Hematopoietic multipotent progenitor cell treated with erythropoietin and hydrocortisone succinate and interleukin-3 and kit ligand, for 4 days (in vitro differentiated cells): ENCODE measurements around the gene BCL2.
A peak's percentile ranks its signal among the peaks of the same experiment; 100 is the strongest.
"Not testable (repeated sequence)": the region's sequence is repeated elsewhere in the genome, so short reads cannot be mapped to it uniquely, and the experiment has no call there.

Experiments
- DNase-seq: peaks from one replicate; pipeline ENCODE4 v3.0.0-alpha.2; 2015

Gene BCL2

DNA sequence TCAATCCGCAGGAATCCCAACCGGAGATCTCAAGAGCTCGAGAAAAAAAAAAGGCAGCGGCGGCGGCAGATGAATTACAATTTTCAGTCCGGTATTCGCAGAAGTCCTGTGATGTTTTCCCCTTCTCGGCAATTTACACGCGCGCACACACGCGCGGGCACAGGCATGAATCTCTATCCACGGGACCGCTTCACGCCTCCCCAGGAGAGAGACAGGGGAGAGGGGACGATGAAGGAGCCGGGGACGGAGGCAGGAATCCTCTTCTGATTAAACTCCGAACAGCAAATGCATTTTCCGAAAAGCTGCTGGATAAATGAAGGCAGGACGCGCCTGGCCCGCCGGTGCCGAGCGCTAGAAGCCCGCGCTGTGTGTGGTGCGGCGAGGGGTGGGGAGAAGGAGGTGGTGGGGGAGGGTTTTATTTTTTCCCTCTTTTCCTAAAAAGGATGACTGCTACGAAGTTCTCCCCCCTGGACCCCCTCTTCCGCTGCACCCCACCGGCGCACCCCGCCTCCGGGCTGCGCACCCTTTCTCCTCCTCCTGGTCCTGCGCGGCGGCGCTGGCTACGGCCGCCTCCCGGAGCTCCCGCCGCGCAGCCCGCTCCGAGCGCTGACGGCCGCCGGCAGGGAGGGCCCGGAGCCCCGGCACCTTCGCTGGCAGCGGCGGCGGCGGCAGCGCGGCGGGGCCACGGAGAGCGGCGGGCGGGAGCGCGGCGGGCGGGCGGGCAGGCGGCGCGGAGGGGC is at the start of gene BCL2:
BCL2 (minus strand) TSS at position 387 of the 740 bp plus-strand sequence.
- DNase-seq, result peak; percentile 73

DNA sequence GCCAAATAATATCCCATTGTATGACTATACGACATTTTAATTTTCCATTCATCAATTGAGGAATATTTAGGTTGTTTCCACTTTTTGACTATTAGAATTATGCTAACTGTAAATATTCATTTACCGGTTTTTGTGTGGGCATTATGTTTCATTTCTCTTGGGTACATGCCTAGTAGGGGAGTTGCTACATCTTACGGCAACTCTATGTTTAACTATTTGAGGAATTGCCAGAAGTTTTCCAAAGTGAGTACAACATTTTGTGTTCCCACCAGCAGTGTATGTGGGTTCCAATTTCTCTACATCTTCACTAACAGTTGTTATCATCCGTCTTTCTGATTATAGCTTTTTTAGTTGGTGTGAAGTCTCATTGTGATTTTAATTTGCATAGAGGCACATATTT is 49.0 kb upstream of the BCL2 start:
- DNase-seq, result no peak

DNA sequence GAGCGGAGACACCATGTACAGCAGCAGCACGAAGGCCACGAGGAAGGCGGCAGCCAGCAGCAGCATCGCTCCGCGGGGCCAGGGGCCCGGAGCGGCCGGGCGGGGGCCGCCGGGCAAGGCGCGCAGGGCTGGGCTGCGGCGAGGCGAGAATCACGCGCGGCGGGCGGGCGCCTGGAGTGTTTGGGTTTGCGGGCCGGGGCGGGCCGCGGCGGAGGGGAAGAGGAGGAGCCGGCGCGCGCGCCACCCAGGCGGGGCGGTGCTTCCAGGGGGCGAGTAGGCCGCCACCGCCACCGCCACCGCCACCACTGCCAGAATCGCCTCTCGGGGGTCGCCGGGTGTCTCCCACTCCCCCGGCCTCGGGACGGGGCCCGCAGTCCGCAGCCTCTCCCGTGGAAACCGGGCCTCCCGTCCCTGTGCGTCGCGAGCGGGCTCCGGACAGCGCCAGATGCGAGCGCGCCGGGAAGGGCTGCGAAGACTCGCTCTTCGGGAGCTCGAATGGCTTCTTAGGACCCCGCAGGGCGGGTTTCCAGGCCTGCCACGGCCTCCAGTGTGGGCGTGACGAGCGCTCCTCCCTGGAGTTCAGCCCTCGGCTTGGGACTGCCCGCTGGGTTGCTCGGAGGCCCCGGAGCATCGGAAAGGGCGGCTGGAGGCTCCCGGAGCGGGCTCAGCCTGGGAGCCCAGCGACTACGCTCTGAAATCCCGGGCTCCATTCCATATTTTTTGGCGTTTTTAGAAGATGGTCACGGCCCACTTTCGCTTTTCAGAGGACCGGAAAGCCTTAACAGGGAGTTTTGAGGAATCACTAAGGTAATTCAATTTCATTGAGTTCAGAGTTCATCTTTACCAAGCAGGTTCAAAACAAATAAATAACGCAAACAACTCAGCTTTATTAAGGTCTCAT is 47.7 kb upstream of the BCL2 start, which contains the start of gene KDSR:
KDSR (minus strand) TSS at position 154 of the 901 bp plus-strand sequence; CDS start at position 66, 88 bp downstream.
- DNase-seq, result peak; percentile 99

DNA sequence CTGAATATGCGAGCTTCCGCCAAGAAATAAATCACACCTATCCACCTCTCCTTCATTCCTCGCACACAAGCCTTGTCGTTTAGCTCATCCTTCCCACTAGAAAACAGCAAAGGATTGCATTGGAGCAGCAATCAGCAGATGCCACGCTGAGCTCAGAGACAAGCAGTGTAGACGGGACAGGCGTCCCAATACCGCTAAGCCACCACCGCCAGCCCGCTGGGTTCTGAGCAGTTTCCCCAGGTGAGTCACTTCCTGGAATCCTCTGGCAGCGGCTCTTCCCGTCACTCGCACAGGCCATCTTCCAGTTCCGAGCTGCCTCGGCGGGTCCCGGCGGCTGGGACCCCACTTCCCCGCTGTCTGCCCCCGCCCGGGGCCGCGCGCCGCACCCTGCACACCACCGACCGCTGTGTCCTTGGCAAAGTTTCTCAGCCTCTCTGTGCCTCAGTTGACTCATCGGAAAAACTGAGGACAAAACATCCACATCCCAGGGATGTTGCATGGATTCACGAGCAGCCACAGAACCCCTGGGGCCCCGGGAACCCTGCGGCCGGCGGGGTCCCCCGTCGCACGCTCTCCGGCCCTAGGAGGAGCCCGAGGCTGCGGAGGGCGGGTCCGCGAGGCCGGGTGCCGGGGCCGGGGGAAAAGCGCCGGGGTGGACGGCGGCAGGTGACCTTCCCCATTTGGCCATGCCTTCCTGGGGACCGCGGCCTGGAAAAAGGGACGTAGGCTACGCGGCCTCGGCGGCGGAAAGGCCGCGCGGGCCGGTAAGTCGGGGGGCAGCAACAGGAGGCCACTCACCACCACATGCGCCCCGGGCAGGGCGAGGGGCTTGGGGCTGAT is 46.9 kb upstream of the BCL2 start:
- DNase-seq, result peak; percentile 51

DNA sequence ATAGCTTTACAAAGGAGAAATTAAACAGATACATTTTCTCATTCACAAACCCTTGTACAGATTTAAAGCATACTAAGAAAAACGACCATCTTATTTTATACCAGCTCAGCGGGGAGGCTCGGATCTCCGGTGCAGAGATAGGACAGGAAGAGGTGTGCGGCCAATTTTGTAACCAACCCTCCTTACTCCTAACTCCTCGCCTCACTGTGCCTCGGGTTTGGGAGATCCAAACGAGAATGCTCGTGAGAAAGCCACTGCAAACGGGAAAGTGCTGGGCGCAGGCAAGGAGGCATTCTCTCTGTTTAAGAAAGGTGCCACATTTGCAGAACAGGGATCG is 46.3 kb upstream of the BCL2 start:
- DNase-seq, result peak; percentile 33

DNA sequence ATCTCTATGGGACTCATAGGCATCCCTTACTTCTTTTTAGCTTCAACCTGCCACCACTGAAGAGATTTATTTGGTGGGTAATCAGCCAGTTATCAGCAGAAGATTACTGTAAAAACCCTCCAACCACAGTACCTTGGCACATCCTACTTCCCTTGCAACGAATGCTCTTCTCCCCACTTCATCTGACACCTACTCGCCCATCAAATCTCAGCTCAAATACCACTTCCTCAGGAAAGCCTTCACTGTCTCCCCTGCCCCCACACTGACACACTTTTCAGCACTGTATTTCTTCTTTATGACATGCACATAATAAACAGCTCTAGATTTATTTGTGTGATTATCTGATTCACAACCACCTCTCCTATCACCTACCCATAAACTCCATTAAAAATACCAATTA is 44.4 kb upstream of the BCL2 start:
- peak; percentile 19 for DNase-seq

DNA sequence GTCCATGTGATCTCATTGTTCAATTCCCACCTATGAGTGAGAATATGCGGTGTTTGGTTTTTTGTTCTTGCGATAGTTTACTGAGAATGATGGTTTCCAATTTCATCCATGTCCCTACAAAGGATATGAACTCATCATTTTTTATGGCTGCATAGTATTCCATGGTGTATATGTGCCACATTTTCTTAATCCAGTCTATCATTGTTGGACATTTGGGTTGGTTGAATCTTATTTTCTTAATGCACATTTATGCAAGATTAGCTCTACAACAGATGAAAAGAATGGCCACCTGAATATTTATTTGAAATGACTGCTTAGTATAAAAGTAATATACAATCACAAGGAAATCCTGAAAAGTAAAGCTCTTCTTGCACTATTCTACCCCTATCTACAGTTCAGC is 43.9 kb upstream of the BCL2 start:
- DNase-seq, result not testable (repeated sequence)

DNA sequence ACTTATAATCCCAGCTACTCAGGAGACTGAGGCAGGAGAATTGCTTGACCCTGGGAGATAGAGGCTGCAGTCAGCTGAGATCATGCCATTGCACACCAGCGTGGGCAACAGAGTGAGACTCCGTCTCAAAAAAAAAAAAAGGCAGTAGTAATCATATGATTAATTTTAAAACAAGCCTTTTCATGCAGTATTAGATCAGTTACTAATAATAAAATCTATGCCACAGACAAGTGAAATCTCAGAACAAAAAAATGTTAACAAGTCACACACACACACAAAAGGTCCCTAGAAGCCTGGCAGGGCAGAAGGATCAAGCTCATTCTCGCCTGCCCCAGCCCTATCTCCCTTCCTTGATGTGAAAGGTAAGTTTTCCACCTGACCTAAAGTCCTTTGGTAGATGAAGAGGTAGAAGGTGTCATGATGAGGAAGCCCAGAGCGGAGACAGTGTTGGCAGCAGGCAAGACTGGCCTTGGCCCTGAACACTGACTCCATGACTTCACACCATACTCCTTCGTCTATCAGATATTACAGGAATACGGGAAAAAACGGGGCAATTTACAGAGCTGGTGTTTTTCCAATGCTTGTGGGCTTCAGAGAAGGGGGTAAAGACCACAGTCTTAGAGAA is 36.8 kb upstream of the BCL2 start:
- DNase-seq, result no peak

DNA sequence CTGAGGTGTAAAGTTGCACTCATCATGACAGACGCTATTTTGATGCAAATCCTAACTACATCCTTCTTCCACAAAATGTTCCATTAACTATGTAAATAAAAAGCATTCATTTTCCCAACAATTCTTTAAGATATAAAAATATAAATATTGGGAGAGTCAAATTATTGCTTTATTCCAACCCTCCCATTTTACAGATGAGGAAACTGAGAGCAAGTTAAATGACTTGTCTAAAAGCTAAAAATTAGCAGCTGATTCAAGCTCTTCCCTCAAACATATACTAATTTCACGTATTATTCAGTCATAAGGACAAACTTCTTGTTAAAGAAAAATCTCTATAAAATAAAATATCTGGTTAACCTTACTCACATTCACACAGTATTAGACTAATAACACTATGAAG is 30.7 kb upstream of the BCL2 start:
- no peak for DNase-seq

DNA sequence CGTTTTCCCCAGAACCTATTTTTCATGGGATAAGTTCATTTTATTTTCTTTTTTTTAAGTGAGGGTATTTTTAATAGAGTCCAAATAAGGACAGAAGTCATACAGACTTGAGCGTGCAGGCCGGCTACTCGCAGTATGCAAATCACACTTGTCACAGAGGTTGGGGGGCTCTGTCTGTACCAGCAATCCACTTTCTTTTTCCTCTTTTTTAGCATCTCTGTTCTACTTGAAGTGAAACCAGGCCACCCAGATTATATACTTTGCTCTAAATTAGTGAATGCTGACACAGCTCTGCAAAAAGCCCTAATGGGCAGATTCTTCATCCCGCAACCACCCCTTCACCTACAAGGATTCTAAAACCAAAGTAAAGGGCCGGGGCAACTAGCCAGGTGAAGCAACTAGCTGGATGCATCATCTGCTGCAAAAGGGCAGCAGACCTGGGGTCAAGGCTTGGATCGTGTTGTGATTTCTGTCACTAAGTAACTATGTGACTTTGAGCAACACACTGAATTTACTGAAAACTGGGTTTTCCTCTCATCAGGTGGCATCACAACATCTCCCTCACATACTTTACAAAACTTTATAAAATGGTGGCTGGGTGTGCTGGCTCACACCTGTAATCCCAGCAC is 29.1 kb upstream of the BCL2 start:
- no peak for DNase-seq

DNA sequence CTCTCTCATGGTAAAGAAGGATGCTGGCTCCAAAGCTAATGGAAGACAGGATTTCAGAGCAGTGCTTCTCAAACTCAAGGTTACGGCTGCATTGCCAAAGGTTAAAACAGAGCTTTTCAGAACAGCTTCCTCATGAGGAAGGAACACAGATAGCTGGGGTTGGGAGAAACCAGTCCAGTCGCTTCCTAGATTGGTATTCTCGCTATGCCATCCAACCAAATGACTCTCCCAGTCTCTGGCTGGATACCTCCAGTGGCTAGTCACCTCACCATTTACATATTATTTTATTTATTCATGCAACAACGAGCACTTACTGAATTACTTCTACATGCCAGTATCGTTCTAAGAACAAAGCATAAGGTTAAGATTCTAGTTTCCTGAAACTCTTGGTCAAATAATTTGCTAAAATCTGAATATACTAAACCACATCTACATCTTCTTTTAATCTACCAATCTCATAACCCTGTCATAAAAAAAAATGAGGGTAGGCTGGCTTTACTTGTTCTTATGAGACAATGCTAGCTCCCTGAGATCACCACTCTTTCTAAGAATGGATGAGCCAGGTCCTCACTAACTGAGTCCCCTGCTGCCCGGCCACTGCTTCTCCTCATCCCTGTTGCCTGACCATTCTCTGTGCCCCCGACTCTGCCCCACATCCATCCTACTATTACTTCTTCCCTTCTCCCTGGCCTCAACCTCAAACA is 27.1 kb upstream of the BCL2 start:
- no peak for DNase-seq

DNA sequence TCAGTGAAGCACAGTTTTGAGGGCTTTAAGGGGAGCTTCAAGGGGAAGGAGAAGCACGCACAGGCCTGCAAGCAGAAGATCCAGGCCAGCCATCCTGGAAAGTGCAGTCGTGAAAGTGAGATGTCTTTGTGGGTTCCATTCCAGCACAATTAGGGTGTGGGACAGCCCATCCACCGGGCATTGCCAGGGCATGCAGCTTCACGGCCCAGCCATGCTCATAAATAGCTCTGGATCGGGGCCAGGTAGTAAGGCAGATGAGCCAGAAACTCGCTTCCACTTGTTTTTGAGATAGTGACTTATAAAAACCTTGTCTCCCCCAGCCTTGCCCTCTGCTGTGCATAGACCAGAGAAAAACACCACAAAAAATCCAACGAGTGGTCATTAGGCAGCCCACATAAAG is 26.5 kb upstream of the BCL2 start:
- no peak for DNase-seq

DNA sequence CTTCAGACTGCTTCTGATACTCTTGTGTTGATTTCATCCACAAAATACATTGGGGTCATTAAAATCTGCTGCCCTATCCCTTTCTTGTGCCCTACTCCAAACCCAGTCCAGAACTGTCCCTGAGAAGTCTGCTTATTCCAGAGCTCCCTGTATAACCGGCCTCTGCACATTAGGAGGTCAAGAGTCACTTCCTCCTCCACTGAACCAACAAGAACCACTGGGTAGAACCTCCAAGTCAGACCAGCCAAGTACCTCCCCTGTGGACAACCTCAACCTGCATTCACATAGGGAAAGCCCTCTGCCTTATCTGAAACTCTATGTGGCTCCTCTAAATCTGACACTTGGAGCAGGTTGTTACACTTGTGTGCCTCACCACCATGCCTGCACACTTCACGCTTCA is 25.3 kb upstream of the BCL2 start:
- no peak for DNase-seq

DNA sequence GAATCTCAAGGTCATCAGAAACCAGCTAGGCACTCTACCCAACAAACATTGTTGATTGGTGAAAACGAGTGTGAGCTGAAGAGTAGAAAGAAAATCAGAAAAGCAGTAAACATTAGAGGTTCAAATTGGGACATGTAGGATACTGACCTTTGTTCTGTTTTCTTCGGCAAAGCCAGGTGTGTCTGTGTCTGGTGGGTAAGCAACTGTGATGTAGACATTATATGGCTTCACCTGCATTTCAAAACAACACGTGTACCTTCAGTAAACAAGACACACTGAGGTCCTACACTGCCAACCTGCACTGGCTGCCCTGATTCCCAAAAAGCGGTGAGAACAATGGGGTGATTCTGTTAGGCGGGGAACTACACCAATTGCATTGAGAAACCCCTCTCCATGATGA is 24.7 kb upstream of the BCL2 start:
- DNase-seq, result no peak

DNA sequence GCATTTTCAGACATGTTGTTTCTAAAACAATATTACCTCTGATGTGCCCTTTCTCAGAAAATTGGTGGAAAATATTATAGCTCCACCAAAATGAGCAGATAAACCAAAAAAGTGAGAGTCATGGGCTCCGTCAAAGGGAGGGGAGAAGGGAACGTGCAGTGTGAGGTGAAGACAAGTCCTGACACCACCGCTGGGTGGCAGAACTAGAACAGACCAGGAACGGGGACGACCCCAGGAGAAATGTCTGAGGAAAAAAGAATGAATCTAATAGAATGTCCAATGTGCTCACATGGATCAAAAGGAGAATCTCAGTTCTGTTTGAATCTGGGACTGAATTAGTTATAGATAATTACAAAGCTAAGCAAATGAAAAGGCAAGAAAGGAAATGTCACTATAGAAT is 22.6 kb upstream of the BCL2 start:
- DNase-seq, result peak; percentile 71

DNA sequence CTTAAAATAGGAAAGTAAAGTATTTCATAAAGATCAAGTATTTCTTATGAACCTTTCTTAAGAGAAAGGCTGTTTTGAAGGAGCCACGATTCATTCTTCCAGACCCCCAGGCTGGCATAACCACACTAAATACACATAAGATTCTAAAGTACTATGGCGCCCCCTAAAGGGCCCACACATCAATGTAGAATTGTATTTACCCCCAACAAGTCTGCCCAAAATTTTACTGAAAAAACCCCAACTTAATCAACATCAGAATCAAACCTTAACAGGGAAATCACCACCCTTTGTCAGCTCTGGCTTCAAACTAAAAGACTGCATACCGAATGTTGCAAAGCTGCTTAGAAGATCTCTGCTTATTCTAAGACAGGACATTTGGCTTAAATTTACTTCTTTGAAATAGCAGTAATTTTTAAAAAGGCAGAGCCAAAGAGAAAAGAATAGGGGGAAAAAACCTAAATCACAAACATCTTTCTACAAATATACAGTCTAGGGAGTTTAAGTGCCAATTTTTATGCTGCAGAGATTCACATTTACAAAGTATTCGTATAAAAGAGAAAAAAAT is 20.4 kb upstream of the BCL2 start:
- peak; percentile 87 for DNase-seq

DNA sequence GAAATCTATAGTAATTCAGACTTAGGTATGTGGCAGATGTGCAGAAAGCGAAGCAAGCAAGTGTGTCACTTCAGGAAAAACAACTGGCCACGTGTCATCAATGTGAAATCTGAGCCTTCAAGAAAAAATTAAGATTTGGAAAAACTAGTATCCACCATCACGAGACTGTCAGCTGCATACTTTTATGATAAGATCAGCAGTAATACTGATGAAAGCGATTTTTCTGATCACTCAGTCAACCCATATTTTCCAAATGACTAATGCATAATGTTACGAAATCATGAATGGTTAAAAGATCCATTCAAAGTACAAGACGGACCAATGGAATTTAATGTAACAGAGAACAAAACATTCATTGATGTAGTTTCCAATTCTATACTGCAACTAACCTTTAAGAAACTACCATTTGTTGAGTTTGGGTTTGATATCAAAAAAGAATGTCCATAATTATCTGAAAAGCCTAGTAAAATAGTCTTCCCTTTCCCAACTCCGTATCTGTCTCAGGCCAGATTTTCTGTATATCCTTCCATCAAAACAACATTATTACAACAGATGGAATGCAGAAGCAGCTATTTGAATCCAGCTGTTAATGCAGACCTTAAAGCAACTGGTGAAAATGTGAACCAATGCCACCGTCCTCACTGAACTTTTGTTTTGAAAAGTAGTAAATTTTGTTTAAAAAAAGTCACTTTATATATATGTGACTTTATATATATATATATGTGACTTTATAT is 17.0 kb upstream of the BCL2 start:
- no peak for DNase-seq

DNA sequence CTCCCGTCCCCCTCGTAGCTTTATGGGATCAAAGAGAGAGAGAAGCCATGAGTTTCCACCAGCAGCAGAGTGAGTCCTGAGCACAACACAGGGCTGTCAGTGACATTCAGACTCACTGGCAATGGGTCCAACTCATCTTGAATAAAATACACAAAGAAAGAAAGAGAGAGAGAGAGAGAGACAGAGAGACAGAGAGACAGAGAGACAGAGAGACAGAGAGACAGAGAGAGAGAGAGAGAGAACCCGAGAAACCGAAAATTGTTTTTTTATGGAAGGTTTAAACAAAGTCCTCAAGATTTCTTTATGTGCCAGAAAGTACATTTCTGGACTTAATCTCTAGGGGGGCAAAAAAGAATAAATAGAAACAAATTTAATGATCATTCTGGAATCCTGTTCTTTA is 11.5 kb upstream of the BCL2 start:
- DNase-seq, result no peak

DNA sequence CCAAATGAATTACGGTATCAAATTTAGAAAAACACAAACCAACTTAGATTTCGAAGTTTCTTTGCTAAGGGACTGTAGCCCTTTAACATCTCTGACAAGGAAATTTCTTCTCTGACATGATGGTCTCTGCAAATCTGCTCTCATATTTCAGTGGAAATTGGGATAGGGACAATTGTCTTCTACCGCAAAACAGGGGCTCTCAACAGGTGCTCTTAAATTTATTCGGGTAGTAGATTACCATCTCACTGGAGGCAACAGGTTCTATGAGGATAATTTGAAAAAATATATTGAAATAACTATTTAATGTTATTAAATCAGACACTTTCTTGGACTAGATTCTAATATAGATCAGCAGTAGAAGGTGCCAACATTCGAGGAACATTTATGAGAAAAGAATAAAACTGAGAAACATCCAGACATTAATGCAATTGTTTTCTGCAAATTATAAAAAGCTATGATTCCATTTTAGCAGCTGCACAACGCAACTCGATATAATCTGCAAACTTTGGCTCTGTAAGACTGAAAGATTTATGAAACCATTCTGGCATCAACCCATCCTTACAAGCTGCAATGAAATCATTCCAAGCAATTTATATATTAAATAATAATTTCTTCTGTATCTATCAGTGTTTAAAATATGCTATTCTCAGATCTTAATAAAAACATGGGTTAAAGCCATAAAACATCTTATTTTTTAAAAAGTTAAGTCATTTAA is 10.0 kb upstream of the BCL2 start:
- no peak for DNase-seq

DNA sequence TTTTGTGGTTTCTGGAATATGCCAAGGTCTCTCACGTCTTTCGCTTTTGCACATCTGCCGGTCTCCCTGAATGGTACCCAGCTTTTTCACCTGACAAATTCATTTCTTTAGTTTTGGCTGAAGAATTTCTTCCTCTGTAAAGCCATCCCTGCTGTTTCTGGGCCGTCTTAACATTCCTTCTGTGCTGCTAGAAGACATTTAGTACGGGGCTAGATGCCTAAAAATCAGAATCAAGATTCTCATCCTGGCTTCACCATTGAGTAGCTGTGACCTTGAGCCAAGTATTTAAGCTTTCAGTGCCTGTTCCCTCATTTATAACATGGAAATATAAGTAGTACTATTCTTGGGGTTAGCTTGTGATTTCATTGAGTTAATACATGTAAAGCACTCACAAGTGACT is 6.4 kb upstream of the BCL2 start:
- no peak for DNase-seq
